HG03460 (cell line): ENCODE results near the gene ZC3H15.

Experiments used
- ATAC-seq: cut with Tn5 transposase; IDR thresholded peaks from one replicate; pipeline ENCODE4 v1.9.1; 2021; ENCODE audit not compliant: unreplicated experiment

ZC3H15 gene

GRCh38 chr2:186535861-186536260 lies 49.8 kb downstream of the ZC3H15 start:
- ATAC-seq, result no peak

- no peak for ATAC-seq
Measured at GRCh38 chr2:186537019-186537418, 51.0 kb downstream of the ZC3H15 start.

GRCh38 chr2:186540941-186541340 lies 54.9 kb downstream of the ZC3H15 start:
- ATAC-seq, result no peak

- ATAC-seq, result no peak
Measured at GRCh38 chr2:186542002-186542401, 55.9 kb downstream of the ZC3H15 start.

- ATAC-seq, result no peak
Measured at GRCh38 chr2:186543561-186544131, 57.6 kb downstream of the ZC3H15 start.

- ATAC-seq, result no peak
Measured at GRCh38 chr2:186544255-186544675, 58.2 kb downstream of the ZC3H15 start.

- ATAC-seq, result no peak
Measured at GRCh38 chr2:186546846-186547245, 60.8 kb downstream of the ZC3H15 start.

- ATAC-seq, result no peak
Measured at GRCh38 chr2:186551323-186552050, 65.4 kb downstream of the ZC3H15 start.

- ATAC-seq, result no peak
Measured at GRCh38 chr2:186554429-186554828, 68.4 kb downstream of the ZC3H15 start.

- ATAC-seq, result no peak
Measured at GRCh38 chr2:186554850-186555671, 69.0 kb downstream of the ZC3H15 start.

- no peak for ATAC-seq
Measured at GRCh38 chr2:186558512-186559276, 72.6 kb downstream of the ZC3H15 start.
